ENCODE results near the gene FAF1.
"Not testable (repeated sequence)": the region's sequence is repeated elsewhere in the genome, so short reads cannot be mapped to it uniquely, and the experiment has no call there.

Gene FAF1

GRCh38 chr1:50959303-50959912 is 659 bp downstream of the FAF1 start:
- peak; percentile 53 for DNase-seq (ENCODE audit: low spot score)

- no peak for DNase-seq (ENCODE audit: low spot score)
Observed at GRCh38 chr1:50955116-50955515, 5.0 kb downstream of the FAF1 start.

GRCh38 chr1:50952566-50952965 is 7.5 kb downstream of the FAF1 start:
- DNase-seq (ENCODE audit: low spot score) = not testable (repeated sequence)

- no peak for DNase-seq (ENCODE audit: low spot score)
Observed at GRCh38 chr1:50950396-50950795, 9.7 kb downstream of the FAF1 start.

- DNase-seq (ENCODE audit: low spot score) = no peak
Observed at GRCh38 chr1:50949286-50949982, 10.6 kb downstream of the FAF1 start.

- DNase-seq (ENCODE audit: low spot score) = no peak
Observed at GRCh38 chr1:50942334-50942733, 17.7 kb downstream of the FAF1 start.

- no peak for DNase-seq (ENCODE audit: low spot score)
Observed at GRCh38 chr1:50940291-50940690, 19.8 kb downstream of the FAF1 start.

- no peak for DNase-seq (ENCODE audit: low spot score)
Observed at GRCh38 chr1:50936321-50936720, 23.7 kb downstream of the FAF1 start.

- DNase-seq (ENCODE audit: low spot score) = not testable (repeated sequence)
Observed at GRCh38 chr1:50935276-50935675, 24.8 kb downstream of the FAF1 start.

GRCh38 chr1:50934838-50935237 is 25.2 kb downstream of the FAF1 start:
- DNase-seq (ENCODE audit: low spot score) = no peak

GRCh38 chr1:50933770-50934169 is 26.3 kb downstream of the FAF1 start:
- not testable (repeated sequence) for DNase-seq (ENCODE audit: low spot score)

- not testable (repeated sequence) for DNase-seq (ENCODE audit: low spot score)
Observed at GRCh38 chr1:50932043-50932442, 28.0 kb downstream of the FAF1 start.

- DNase-seq (ENCODE audit: low spot score) = no peak
Observed at GRCh38 chr1:50930965-50931737, 28.9 kb downstream of the FAF1 start.

- DNase-seq (ENCODE audit: low spot score) = no peak
Observed at GRCh38 chr1:50930193-50930592, 29.9 kb downstream of the FAF1 start.

GRCh38 chr1:50929376-50929958 is 30.6 kb downstream of the FAF1 start:
- no peak for DNase-seq (ENCODE audit: low spot score)

GRCh38 chr1:50923564-50923963 is 36.5 kb downstream of the FAF1 start:
- no peak for DNase-seq (ENCODE audit: low spot score)

- no peak for DNase-seq (ENCODE audit: low spot score)
Observed at GRCh38 chr1:50921029-50921428, 39.0 kb downstream of the FAF1 start.

GRCh38 chr1:50920409-50920808 is 39.7 kb downstream of the FAF1 start:
- DNase-seq (ENCODE audit: low spot score) = no peak

- no peak for DNase-seq (ENCODE audit: low spot score)
Observed at GRCh38 chr1:50917138-50918137, 42.6 kb downstream of the FAF1 start.

GRCh38 chr1:50915621-50916020 is 44.4 kb downstream of the FAF1 start:
- no peak for DNase-seq (ENCODE audit: low spot score)

GRCh38 chr1:50913954-50914353 is 46.1 kb downstream of the FAF1 start:
- no peak for DNase-seq (ENCODE audit: low spot score)

Measured in HuH-7.5 (cell line).